Measurements from ENCODE around the gene CLDN16. TPM values are rescaled to one million over a fixed set of nuclear protein-coding genes. Genes with fewer than 3 reads are reported as not detected.

CLDN16 gene
- total RNA-seq, 2 experiments from 2014 or later, result not detected

DNA sequence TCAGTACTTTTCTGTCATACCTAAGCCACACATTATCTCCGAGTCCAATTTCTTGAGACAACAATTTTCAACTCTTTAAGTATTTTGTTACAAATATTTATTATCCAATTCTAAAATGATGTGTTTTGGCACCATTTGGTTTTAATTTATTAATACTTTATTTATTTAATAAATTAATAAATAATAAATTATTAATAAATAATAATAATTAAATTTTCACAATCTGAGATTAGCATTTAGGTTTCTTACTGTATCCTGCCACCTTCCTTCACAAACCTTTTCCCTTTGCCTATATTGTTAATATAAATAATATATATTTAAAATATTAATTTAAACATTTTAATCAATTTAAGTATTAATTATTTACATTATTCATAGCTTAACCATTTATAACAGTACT, 37.9 kb downstream of the CLDN16 start:
- Mint-ChIP-seq H3K27ac (no peak overlapping the region), H3K27me3 (ENCODE audit: low read depth) (no peaks in the 10 kb centered on the region), H3K36me3 (ENCODE audit: low read depth) (no peaks in the 10 kb centered on the region), H3K4me3 (no peak overlapping the region), H3K4me1 (ENCODE audit: low read depth) (peaks cover 2% of the 10 kb centered on the region), H3K9me3 (no peaks in the 10 kb centered on the region)
- no peak for DNase-seq
- CTCF ChIA-PET, result interaction anchor here (0.5 to 3.9 kb wide), 9 partner anchors 9 to 567 kb away, joined by 3 to 16 read pairs (median 4); no protein-coding TSS in a partner anchor
- intact Hi-C loops (cut with micrococcal nuclease), result loop anchor here (2.0 kb wide), 1 partner anchor 41 kb away; no protein-coding TSS in a partner anchor

DNA sequence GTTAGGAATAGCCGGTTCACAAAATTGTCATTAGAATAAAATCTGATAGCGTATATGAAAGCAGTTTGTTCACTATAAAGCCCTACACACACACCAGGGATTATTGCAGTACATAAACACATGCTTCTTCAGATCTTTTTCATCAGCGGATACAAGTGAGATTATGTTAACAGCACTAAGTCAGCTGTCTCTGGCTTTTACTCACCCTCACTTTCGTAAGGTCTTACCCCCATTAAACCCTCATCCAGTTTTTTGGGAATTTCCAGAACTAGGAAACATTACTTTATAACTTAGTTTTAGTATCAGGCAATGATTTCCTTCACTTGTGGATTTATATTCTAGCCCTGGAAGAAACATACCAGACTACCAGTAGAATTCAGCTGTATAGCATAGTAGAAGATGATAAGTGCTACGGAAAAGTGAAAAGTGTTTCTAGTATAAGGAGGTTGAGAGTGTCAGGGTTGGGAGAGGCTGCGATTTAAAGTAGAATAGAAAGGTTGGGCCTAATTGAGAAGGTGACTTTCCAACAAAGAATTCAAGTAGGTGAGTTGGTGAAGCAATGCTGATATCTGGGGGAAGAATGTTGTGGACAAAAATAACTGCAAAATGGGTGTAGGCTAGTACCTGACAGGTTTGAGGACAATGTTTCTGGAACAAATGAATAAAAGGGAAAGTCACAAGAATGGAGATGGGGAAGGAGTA, 39.0 kb downstream of the CLDN16 start:
- no peak overlapping the region for H3K27ac Mint-ChIP-seq
- no peaks in the 10 kb centered on the region for H3K9me3 Mint-ChIP-seq
- CTCF ChIA-PET, result interaction anchor here (1.0 to 3.9 kb wide), 3 partner anchors 10 to 202 kb away, joined by 3 to 16 read pairs (median 5); no protein-coding TSS in a partner anchor
- H3K4me1 Mint-ChIP-seq (ENCODE audit: low read depth), result peaks cover 2% of the 10 kb centered on the region
- H3K4me3 Mint-ChIP-seq, result no peak overlapping the region
- DNase-seq, result no peak
- H3K36me3 Mint-ChIP-seq (ENCODE audit: low read depth), result no peaks in the 10 kb centered on the region
- intact Hi-C loops (cut with micrococcal nuclease), result no loop called here
- H3K27me3 Mint-ChIP-seq (ENCODE audit: low read depth), result no peaks in the 10 kb centered on the region

DNA sequence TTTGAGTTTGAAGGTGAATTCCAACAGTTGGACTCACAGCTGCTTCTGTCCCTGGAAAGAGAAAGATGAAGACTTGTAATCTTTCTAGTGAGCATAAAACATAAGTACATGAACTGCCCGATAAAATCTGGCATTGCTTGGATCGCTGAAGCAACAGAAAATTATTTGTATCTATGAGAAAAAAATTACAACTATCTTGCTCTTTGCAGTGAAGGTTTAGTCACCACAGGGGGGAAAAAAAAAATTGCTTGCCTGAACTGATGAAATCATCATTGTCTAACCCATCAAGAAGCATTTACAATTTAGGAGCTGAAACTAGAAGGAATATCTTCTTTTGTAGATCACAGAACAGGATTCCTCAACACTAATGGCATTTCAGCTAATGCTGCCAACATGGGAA, 41.7 kb downstream of the CLDN16 start:
- CTCF ChIA-PET, result no interaction called here
- intact Hi-C loops (cut with micrococcal nuclease), result no loop called here
- no peak overlapping the region for H3K27ac Mint-ChIP-seq

DNA sequence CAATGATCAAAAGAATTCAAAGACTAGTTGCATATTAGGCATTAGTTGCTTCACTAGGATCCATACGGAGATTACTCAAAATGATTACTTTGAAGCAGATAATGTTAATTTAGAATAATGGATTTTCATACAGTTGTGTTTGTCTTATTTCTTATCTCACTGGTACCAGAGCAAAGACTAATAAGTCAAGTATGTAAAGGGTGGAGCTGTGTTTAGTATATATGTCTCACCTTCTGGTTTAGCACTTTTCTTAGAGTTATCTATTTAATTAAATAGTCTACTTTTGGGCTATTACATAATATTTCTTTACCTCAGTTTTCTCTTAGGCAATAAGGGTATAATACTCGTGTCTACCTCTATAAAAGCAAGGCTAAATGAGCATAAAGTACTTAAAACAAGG, 42.9 kb downstream of the CLDN16 start:
- H3K4me3 Mint-ChIP-seq, result no peak overlapping the region
- no peak overlapping the region for H3K27ac Mint-ChIP-seq
- CTCF ChIA-PET, result no interaction called here
- DNase-seq, result no peak
- H3K4me1 Mint-ChIP-seq (ENCODE audit: low read depth), result no peaks in the 10 kb centered on the region
- H3K9me3 Mint-ChIP-seq, result no peaks in the 10 kb centered on the region
- peaks cover 19% of the 10 kb centered on the region for H3K27me3 Mint-ChIP-seq (ENCODE audit: low read depth)
- intact Hi-C loops (cut with micrococcal nuclease), result no loop called here
- no peaks in the 10 kb centered on the region for H3K36me3 Mint-ChIP-seq (ENCODE audit: low read depth)

More for the DNA sequence above, 41.7 kb downstream of the CLDN16 start:
- H3K36me3 Mint-ChIP-seq (ENCODE audit: low read depth), result no peaks in the 10 kb centered on the region
- DNase-seq, result no peak
- H3K4me3 Mint-ChIP-seq, result no peak overlapping the region
- H3K27me3 Mint-ChIP-seq (ENCODE audit: low read depth), result peaks cover 9% of the 10 kb centered on the region
- H3K9me3 Mint-ChIP-seq, result no peaks in the 10 kb centered on the region
- no peaks in the 10 kb centered on the region for H3K4me1 Mint-ChIP-seq (ENCODE audit: low read depth)

DNA sequence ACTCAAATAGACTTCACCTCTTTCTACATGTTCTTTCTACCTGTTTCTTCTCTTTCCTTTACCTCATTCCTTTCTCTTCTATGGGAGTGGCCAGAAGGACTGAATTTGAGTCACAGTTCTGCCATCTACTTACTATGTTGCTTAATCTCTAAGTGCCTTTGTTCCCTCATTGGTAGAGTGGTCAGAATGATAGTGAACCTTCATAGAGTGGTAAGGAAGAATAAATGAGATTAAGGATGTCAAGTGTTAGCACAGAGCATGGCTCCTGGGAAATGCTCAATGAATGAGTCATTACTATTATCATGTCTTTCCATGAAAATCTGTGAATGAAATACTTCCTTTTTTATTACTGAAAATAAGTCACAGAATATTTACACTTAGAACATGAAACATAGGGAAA, 44.3 kb downstream of the CLDN16 start:
- no peaks in the 10 kb centered on the region for H3K36me3 Mint-ChIP-seq (ENCODE audit: low read depth)
- intact Hi-C loops (cut with micrococcal nuclease), result no loop called here
- CTCF ChIA-PET, result no interaction called here
- no peaks in the 10 kb centered on the region for H3K9me3 Mint-ChIP-seq
- H3K27me3 Mint-ChIP-seq (ENCODE audit: low read depth), result peaks cover 31% of the 10 kb centered on the region
- H3K27ac Mint-ChIP-seq, result no peak overlapping the region
- H3K4me1 Mint-ChIP-seq (ENCODE audit: low read depth), result no peaks in the 10 kb centered on the region
- DNase-seq, result no peak
- no peak overlapping the region for H3K4me3 Mint-ChIP-seq

DNA sequence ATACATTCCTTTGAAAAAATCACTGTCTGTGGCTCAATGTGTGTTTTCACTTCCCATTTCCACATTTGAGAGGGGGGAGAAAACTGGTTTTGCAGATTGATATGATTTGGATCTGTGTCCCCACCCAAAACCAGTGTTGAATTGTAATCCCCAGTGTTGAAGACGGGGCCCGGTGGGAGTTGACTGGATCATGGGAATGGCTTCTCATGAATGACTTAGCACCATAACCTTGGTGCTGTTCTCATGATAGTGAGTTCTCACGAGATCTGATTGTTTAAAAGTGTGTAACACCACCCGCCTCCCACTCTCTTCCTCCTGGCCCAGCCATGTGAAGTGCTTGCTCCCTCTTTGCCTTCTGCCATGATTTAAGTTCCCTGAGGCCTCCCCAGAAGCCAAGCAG, 45.7 kb downstream of the CLDN16 start:
- Mint-ChIP-seq H3K9me3 (no peaks in the 10 kb centered on the region), H3K36me3 (ENCODE audit: low read depth) (no peaks in the 10 kb centered on the region), H3K4me3 (no peak overlapping the region), H3K27ac (no peak overlapping the region), H3K4me1 (ENCODE audit: low read depth) (no peaks in the 10 kb centered on the region), H3K27me3 (ENCODE audit: low read depth) (peaks cover 31% of the 10 kb centered on the region)
- intact Hi-C loops (cut with micrococcal nuclease), result no loop called here
- DNase-seq, result no peak
- CTCF ChIA-PET, result no interaction called here

DNA sequence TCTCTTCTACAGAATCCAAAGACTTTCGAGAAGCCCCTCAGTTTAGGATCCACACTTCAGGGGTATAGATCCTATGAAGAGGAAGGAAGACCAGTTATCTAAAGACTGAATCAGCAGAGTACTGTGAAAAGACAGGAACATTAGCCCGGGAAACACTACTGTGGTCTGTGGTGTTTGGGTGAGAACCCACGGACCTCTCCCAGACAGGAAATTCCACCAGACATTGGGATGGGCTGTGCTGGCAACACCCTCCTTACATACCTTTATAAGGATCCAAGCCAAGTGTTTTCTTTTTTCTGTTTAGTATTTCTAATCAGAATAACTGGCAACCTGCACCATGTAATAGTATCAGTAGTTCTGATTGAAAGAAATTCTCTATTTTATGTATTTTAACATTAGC, 47.7 kb downstream of the CLDN16 start:
- intact Hi-C loops (cut with micrococcal nuclease), result no loop called here
- no peaks in the 10 kb centered on the region for H3K36me3 Mint-ChIP-seq (ENCODE audit: low read depth)
- H3K27ac Mint-ChIP-seq, result no peak overlapping the region
- CTCF ChIA-PET, result interaction anchor here (0.5 kb wide), 1 partner anchor 346 kb away, joined by 5 read pairs; no protein-coding TSS in a partner anchor
- H3K9me3 Mint-ChIP-seq, result no peaks in the 10 kb centered on the region
- no peak for DNase-seq
- peaks cover 36% of the 10 kb centered on the region for H3K27me3 Mint-ChIP-seq (ENCODE audit: low read depth)
- H3K4me3 Mint-ChIP-seq, result no peak overlapping the region
- no peaks in the 10 kb centered on the region for H3K4me1 Mint-ChIP-seq (ENCODE audit: low read depth)

DNA sequence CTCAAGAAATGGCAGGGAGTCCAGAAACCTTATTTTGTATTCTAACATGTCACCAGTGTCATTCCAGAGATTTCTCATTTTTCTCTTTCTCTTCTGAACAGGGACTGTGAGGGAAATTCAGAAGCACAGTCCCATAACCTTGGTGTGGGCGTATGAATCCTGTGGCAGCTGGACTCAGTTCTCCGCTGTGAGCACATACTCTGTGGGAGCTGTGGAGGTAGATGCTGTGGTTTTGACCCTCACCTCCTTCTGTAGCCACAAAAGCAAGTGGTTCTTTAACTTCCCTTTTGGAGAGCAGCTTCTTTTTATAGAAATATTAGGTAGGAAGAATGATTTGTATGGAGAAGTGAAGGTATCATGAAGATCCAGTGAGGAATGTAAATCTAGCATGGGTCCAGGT, 48.4 kb downstream of the CLDN16 start:
- no peaks in the 10 kb centered on the region for H3K4me1 Mint-ChIP-seq (ENCODE audit: low read depth)
- H3K9me3 Mint-ChIP-seq, result no peaks in the 10 kb centered on the region
- CTCF ChIA-PET, result interaction anchor here (0.7 kb wide), 1 partner anchor 33 kb away, joined by 3 read pairs; no protein-coding TSS in a partner anchor
- H3K27ac Mint-ChIP-seq, result no peak overlapping the region
- no peaks in the 10 kb centered on the region for H3K36me3 Mint-ChIP-seq (ENCODE audit: low read depth)
- peaks cover 36% of the 10 kb centered on the region for H3K27me3 Mint-ChIP-seq (ENCODE audit: low read depth)
- intact Hi-C loops (cut with micrococcal nuclease), result no loop called here
- H3K4me3 Mint-ChIP-seq, result no peak overlapping the region
- DNase-seq, result no peak

DNA sequence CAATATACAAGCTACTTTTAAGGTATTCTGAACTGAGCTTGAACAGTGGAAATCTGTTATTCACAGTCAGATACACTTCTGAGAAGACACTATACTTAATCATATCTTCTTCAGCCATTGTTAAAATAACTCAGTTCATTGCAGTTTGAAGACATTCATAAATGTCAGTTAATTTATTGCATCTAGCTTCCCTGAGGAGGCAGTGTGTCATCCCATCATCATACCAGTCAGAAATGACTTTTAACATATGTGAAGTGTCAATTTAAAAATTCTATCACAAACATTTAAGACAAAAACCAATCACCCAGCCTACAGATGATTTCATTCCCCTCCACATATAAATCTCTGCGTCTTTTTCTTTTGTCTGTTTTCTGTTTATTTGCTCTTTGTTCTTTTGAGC, 54.3 kb downstream of the CLDN16 start:
- CTCF ChIA-PET, result no interaction called here
- Mint-ChIP-seq H3K4me3 (no peak overlapping the region), H3K9me3 (no peaks in the 10 kb centered on the region), H3K27ac (no peak overlapping the region), H3K4me1 (ENCODE audit: low read depth) (peaks cover 8% of the 10 kb centered on the region), H3K27me3 (ENCODE audit: low read depth) (peaks cover 5% of the 10 kb centered on the region), H3K36me3 (ENCODE audit: low read depth) (no peaks in the 10 kb centered on the region)
- intact Hi-C loops (cut with micrococcal nuclease), result no loop called here
- no peak for DNase-seq

DNA sequence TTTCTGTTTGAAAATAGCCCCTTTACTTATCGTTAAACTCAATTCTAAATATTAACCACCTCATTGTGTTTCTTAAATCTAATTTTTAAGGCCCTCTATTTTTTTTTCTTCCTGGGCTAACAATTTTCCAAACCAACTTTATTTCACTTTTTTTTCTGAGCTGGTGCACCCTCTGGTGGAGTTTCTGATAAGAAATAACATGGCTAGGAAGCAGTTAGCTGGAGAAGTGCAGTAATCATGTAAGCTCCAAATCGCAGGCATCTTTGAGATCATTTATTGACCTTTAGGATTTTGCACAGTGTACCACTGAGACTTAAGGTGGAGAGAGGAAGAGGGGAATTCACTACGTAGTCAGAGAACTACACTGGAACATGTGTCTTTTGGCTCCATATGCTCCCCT, 55.3 kb downstream of the CLDN16 start:
- intact Hi-C loops (cut with micrococcal nuclease), result no loop called here
- Mint-ChIP-seq H3K27me3 (ENCODE audit: low read depth) (peaks cover 5% of the 10 kb centered on the region), H3K4me3 (no peak overlapping the region), H3K4me1 (ENCODE audit: low read depth) (peaks cover 8% of the 10 kb centered on the region), H3K9me3 (no peaks in the 10 kb centered on the region), H3K36me3 (ENCODE audit: low read depth) (no peaks in the 10 kb centered on the region), H3K27ac (no peak overlapping the region)
- no peak for DNase-seq
- CTCF ChIA-PET, result interaction anchor here (0.7 to 0.8 kb wide), 3 partner anchors 63 to 1440 kb away, joined by 3 to 4 read pairs (median 3); no protein-coding TSS in a partner anchor

DNA sequence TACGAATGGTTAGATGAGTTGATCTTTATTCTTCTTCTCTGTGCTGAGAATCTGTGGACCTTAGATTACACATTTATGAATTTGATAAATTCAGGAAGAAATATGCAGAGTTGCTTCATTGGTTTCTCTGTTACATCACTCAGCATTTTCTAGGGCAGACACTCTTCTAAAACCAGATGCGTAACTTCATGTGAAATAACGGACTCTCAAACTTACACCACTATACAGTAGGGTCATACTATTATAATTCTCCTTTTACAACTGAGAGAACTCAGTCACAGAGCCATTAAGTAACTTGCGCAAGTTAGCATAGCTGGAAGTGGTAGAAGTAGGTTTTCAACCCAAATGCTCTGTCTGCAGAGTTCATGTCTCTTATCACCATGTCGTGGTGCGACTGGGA, 56.0 kb downstream of the CLDN16 start:
- Mint-ChIP-seq H3K4me3 (no peak overlapping the region), H3K9me3 (no peaks in the 10 kb centered on the region), H3K4me1 (ENCODE audit: low read depth) (peaks cover 8% of the 10 kb centered on the region), H3K27ac (no peak overlapping the region), H3K27me3 (ENCODE audit: low read depth) (peaks cover 5% of the 10 kb centered on the region), H3K36me3 (ENCODE audit: low read depth) (no peaks in the 10 kb centered on the region)
- intact Hi-C loops (cut with micrococcal nuclease), result no loop called here
- DNase-seq, result no peak
- CTCF ChIA-PET, result no interaction called here

DNA sequence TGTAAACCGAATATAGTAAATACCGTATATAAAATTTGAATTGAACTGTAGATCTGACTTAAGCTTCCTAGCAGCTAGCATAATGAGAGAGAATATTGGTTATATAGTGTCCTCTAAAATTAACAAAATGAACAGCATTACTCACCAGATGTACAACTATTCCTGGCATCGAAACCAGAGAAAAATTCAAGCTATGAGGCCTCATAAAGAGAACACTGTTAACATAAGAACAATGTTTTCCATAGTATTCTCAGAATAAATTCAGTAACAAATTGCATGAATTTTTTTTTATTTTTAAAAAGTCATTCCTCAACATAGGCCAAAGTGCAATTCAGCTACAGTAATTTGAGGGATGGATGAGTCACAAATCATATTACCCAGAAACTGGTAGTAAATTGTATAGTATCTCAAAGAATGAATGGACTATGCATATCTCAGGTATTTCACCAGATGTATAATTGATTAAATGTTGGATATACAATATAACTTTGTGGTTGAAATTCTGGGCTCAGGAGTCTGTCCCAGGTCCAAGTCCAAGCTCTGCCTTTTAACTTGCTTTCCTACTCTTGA, 56.7 kb downstream of the CLDN16 start:
- H3K9me3 Mint-ChIP-seq, result no peaks in the 10 kb centered on the region
- H3K4me3 Mint-ChIP-seq, result no peak overlapping the region
- CTCF ChIA-PET, result no interaction called here
- no peaks in the 10 kb centered on the region for H3K27me3 Mint-ChIP-seq (ENCODE audit: low read depth)
- no peak overlapping the region for H3K27ac Mint-ChIP-seq
- no peak for DNase-seq
- H3K36me3 Mint-ChIP-seq (ENCODE audit: low read depth), result no peaks in the 10 kb centered on the region
- intact Hi-C loops (cut with micrococcal nuclease), result no loop called here
- peaks cover 8% of the 10 kb centered on the region for H3K4me1 Mint-ChIP-seq (ENCODE audit: low read depth)

Data from activated naive CD4-positive, alpha-beta T cell treated with anti-CD3 and anti-CD28 coated beads for 36 hours (primary cell).